ENCODE measurements around the gene SLC24A3.

The SLC24A3 gene

DNA sequence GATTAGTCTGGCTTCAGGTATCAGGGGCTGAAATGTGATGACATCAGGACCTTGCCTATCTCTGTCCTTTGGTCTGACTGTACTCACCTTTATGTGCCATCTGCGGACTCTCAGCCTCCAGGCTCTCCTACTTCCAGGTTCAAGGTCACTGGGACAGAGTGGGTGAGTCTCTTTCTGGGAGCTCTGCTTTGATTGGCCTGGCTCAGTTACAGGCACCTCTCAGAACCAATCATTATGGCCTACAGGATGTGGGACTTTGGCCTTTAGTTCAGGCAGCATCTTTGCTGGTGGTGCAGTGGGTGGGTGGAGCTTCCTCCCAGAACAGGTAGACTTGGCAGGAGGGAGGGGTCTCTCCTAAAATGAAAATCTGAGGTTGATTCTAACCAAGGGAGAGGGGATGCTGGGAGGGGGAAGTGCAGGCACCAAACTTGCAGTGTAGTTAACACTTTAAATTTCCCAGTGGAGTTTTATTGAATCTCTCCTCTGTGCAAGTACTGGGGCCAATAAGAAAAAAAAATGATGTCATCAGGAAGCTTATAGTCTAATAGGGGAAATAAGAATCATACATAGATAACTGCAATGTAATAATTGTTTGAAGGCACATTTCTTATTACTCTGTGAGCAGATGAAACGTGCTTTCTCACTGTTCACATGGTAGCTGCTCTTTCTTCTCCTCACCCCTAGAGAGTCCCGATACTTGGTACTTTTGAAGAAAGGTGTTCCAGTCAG lies 53.4 kb downstream of the SLC24A3 start:
- no peak for DNase-seq (ENCODE audit: extremely low read depth, insufficient read length)
- Histone ChIP-seq H3K27me3 (replicated peaks; ENCODE audit: control insufficient read depth, insufficient read depth, low read length) (no peaks in the 10 kb centered on the region), H3K4me3 (replicated peaks; ENCODE audit: low read depth, low read length) (no peak overlapping the region), H3K36me3 (ENCODE audit: control insufficient read depth, insufficient read depth, low read length) (no peaks in the 10 kb centered on the region)
- TF ChIP-seq, protein P1, sequence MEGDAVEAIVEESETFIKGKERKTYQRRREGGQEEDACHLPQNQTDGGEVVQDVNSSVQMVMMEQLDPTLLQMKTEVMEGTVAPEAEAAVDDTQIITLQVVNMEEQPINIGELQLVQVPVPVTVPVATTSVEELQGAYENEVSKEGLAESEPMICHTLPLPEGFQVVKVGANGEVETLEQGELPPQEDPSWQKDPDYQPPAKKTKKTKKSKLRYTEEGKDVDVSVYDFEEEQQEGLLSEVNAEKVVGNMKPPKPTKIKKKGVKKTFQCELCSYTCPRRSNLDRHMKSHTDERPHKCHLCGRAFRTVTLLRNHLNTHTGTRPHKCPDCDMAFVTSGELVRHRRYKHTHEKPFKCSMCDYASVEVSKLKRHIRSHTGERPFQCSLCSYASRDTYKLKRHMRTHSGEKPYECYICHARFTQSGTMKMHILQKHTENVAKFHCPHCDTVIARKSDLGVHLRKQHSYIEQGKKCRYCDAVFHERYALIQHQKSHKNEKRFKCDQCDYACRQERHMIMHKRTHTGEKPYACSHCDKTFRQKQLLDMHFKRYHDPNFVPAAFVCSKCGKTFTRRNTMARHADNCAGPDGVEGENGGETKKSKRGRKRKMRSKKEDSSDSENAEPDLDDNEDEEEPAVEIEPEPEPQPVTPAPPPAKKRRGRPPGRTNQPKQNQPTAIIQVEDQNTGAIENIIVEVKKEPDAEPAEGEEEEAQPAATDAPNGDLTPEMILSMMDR (IDR thresholded peaks at IDR 0.05; ENCODE audit: insufficient read depth, low read length, poor library complexity, severe bottlenecking) = no peak

DNA sequence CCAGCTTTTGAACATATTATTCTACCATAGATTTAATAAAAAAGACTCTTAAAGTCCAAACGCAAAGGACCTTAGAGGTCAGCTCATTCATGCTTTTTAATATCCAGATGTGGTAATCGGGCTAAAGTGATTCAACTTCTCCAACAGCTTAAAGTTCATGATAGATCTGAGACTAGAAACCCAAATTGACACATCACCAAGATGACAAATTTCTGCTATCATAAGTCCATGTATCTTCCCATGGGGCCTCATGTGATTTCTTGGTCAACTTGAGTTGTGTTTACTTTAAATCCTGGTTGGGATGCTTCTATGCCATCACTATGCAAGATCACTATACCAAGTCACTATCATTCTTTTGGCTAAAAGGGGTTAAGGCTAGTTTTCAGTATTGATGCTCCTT lies 56.0 kb downstream of the SLC24A3 start:
- no peaks in the 10 kb centered on the region; the same call in 1 of the 2 replicates for H3K27me3 ChIP-seq (replicated peaks; ENCODE audit: control insufficient read depth, insufficient read depth, low read length)
- no peak for DNase-seq (ENCODE audit: extremely low read depth, insufficient read length)
- H3K4me3 ChIP-seq (replicated peaks; ENCODE audit: low read depth, low read length) = no peak overlapping the region
- H3K36me3 ChIP-seq (ENCODE audit: control insufficient read depth, insufficient read depth, low read length) = no peaks in the 10 kb centered on the region
- TF ChIP-seq, protein P1 (IDR thresholded peaks at IDR 0.05; ENCODE audit: insufficient read depth, low read length, poor library complexity, severe bottlenecking) = no peak

DNA sequence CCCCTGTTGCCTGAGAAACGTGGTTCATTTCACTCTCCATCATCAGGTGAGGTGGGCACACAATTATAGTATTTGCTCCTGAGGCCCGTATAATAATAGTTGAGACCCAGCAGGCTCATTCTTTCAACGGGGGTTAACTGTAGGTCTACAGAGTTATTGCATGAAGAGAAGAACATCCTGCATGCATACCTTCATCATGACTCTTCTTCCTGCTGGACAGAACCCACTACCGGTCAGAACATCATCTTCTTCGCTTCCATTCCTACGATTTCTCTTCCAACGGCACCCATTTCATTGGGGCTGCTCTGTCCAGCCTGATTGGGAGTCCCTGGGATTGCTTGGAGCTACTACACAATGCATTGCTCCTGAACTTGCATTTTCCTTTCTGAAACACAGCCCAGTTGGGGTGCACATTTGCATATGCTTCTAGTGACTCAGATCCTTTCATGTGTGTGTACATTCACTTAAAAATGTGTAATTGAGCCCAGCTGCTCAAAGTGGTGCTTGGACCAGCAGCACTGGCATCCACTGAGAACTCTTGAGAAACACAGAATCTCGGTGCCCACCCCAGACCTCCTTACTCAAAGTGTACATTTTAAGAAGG lies 57.4 kb downstream of the SLC24A3 start:
- TF ChIP-seq, protein P1 (IDR thresholded peaks at IDR 0.05; ENCODE audit: insufficient read depth, low read length, poor library complexity, severe bottlenecking) = no peak
- Histone ChIP-seq H3K36me3 (ENCODE audit: control insufficient read depth, insufficient read depth, low read length) (no peaks in the 10 kb centered on the region), H3K27me3 (replicated peaks; ENCODE audit: control insufficient read depth, insufficient read depth, low read length) (no peaks in the 10 kb centered on the region; the same call in 1 of the 2 replicates), H3K4me3 (replicated peaks; ENCODE audit: low read depth, low read length) (no peak overlapping the region)
- no peak for DNase-seq (ENCODE audit: extremely low read depth, insufficient read length)

DNA sequence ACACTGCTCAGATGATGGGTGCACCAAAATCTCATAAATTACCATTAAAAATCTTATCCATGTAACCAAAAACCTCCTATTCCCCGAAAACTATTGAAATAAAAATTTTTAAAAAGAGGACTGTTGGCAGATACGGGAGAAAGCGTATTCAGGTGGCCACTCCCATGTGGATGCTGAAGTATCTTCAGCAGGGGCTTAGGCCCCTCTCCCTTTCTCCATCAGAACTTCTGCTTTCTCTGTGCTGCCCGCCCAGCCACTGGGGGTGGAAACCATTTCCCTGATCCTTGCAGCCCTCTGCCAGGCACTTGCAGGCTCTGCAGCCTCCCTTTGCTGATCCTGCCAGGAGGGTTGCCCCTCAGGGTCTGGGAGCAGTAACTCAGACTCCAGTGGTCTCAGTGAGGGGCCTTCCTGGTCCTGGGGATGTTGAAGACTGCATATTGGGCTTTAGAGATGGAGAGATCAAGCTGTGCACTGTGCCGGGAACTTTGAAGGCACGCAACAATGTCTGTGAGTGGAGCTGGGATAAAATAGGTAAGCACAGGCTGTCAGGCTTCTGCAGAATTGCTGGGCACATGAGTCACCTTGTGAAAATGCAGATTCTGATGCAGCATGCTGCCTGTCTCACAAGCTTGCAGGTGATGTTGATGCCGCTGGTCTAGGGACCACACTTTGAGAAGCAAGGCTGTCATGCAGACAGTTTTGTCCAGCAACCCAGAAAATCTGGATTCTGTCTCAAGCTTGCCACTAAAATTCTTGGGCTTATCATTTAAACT lies 59.6 kb downstream of the SLC24A3 start:
- DNase-seq (ENCODE audit: extremely low read depth, insufficient read length) = no peak
- peaks cover 2% of the 10 kb centered on the region for H3K27me3 ChIP-seq (replicated peaks; ENCODE audit: control insufficient read depth, insufficient read depth, low read length)
- TF ChIP-seq, protein P1 (IDR thresholded peaks at IDR 0.05; ENCODE audit: insufficient read depth, low read length, poor library complexity, severe bottlenecking) = no peak
- no peak overlapping the region for H3K4me3 ChIP-seq (replicated peaks; ENCODE audit: low read depth, low read length)
- H3K36me3 ChIP-seq (ENCODE audit: control insufficient read depth, insufficient read depth, low read length) = no peaks in the 10 kb centered on the region

DNA sequence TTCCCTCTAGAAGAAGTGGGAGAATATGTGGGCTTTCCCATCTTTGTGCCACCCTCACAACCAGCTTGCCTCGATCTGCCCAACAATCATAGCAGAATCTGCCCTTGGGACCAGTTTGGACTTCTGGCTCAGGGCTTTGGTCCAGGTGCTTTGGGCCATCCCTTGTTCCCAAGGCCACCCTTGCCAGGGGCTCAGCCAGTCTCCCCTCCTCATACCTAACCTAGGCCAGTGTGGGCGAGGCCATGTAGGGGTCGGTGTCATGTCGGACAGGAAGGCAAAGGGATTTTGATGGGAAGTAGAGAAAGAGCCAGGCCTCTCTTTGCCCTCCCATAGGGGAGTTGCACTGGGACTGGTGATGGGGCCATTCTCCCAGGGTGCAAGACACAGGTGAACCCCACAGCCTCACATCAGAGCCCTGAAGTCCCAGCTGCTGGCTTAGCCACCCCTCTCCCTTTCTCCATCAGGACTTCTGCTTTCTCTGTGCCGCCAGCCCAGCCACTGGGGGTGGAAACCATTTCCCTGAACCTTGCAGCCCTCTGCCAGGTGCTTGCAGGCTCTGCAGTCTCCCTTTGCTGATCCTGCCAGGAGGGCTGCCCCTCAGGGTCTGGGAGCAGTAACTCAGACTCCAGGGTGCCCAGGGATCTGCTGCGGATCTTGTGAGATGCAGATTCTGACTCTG lies 60.7 kb downstream of the SLC24A3 start:
- H3K4me3 ChIP-seq (replicated peaks; ENCODE audit: low read depth, low read length) = no peak overlapping the region
- H3K27me3 ChIP-seq (replicated peaks; ENCODE audit: control insufficient read depth, insufficient read depth, low read length) = peaks cover 2% of the 10 kb centered on the region
- H3K36me3 ChIP-seq (ENCODE audit: control insufficient read depth, insufficient read depth, low read length) = no peaks in the 10 kb centered on the region
- no peak for DNase-seq (ENCODE audit: extremely low read depth, insufficient read length)
- TF ChIP-seq, protein P1 (IDR thresholded peaks at IDR 0.05; ENCODE audit: insufficient read depth, low read length, poor library complexity, severe bottlenecking) = no peak
